Endothelial cell of umbilical vein (primary cell): Measurements from ENCODE around the gene RNASE9. TPM values are rescaled to one million over a fixed set of nuclear protein-coding genes. Genes with fewer than 3 reads are reported as not detected.
"Not testable (repeated sequence)": the region's sequence is repeated elsewhere in the genome, so short reads cannot be mapped to it uniquely, and the experiment has no call there.

Source experiments
- BruUV-seq: library from RNA; stranded (reverse); fragments of 400-500 nt; replicated peaks from 2 replicates; lab custom pipeline; 2021; lab: Mats Ljungman, UMichigan
- CTCF ChIA-PET: fragments of 300-600, 350-600 bp; sonication (Branson Sonifier 250); formaldehyde crosslinking; loops from one replicate; lab custom pipeline; 2021; ENCODE audit warnings: antibody characterized with exemption, inconsistent platforms; lab: Charles Lee
- POLR2A ChIA-PET: fragments of 300-600, 350-600 bp; sonication (Branson Sonifier 250); formaldehyde crosslinking; loops from one replicate; lab custom pipeline; 2021; ENCODE audit warnings: antibody characterized with exemption, inconsistent platforms; lab: Charles Lee
- DNase-seq: peaks from one replicate; pipeline ENCODE4 v3.0.0-alpha.2; 2011; ENCODE audit warnings: low read depth, low spot score
- FAIRE-seq: peaks from 2 replicates; lab custom pipeline; 2011; peaks lifted over from hg19 to GRCh38; lab: Jason Lieb, UNC
- H2AFZ ChIP-seq: 2 replicates; pipeline ENCODE4 v1.6.0; 2012; ENCODE audit warnings: low read depth, low read length, control low read depth, inconsistent platforms
- H3K27ac ChIP-seq: 2 replicates; pipeline ENCODE4 v1.5.1; 2011; ENCODE audit warnings: low read depth, mild to moderate bottlenecking, control low read depth, low read length, moderate library complexity; ENCODE audit not compliant: insufficient read depth
- H3K27me3 ChIP-seq, 2 experiments: 2 replicates each; pipeline versions ENCODE4 v1.6.0 to v1.6.1; 2011; ENCODE audit warnings: low read length in 2 of 2, mixed read lengths in 1 of 2; ENCODE audit not compliant: control insufficient read depth in 2 of 2, insufficient read depth in 2 of 2
- H3K36me3 ChIP-seq, 2 experiments: 2 replicates in 1 of 2; 3 replicates in 1 of 2; pipeline ENCODE4 v1.5.1; 2011; ENCODE audit warnings: low read length in 2 of 2, mild to moderate bottlenecking in 1 of 2, moderate library complexity in 1 of 2; ENCODE audit not compliant: control insufficient read depth in 2 of 2, insufficient read depth in 2 of 2; ENCODE audit errors: extremely low read depth in 1 of 2
- H3K4me1 ChIP-seq: 3 replicates; pipeline ENCODE4 v1.5.1; 2011; ENCODE audit warnings: mild to moderate bottlenecking, low read length; ENCODE audit not compliant: control insufficient read depth, insufficient read depth; ENCODE audit errors: extremely low read depth
- H3K4me2 ChIP-seq: 2 replicates; pipeline ENCODE4 v1.6.1; 2011; ENCODE audit warnings: low read length, control low read depth, mixed read lengths; ENCODE audit not compliant: insufficient read depth
- H3K4me3 ChIP-seq, 3 experiments: fragments of 200-600 bp in 1 of 3; sonication (generic), shearing (Covaris generic) in 1 of 3; replicated peaks in 1 of 3; 2 replicates each; pipeline ENCODE4 v1.5.1; 2011 to 2016; ENCODE audit warnings: control low read depth in 3 of 3, low read length in 3 of 3, mild to moderate bottlenecking in 2 of 3, inconsistent platforms in 1 of 3, low read depth in 1 of 3, moderate library complexity in 1 of 3; ENCODE audit not compliant: insufficient read depth in 1 of 3
- H3K79me2 ChIP-seq: 2 replicates; pipeline ENCODE4 v1.6.0; 2012; ENCODE audit warnings: low read length, inconsistent platforms; ENCODE audit not compliant: control insufficient read depth, insufficient read depth
- H3K9ac ChIP-seq: replicated peaks from 2 replicates; pipeline ENCODE3; 2011; ENCODE audit warnings: low read length, control low read depth; ENCODE audit not compliant: insufficient read depth; ENCODE audit errors: extremely low read depth
- H3K9me1 ChIP-seq: replicated peaks from 3 replicates; pipeline ENCODE4 v1.6.0; 2011; ENCODE audit warnings: mild to moderate bottlenecking, low read length; ENCODE audit not compliant: control insufficient read depth, insufficient read depth; ENCODE audit errors: extremely low read depth
- H3K9me3 ChIP-seq: replicated peaks from 2 replicates; pipeline ENCODE4 v1.5.1; 2012; ENCODE audit warnings: low read length, inconsistent platforms; ENCODE audit not compliant: control insufficient read depth, insufficient read depth
- H4K20me1 ChIP-seq: replicated peaks from 2 replicates; pipeline ENCODE3; 2011; ENCODE audit warnings: mild to moderate bottlenecking, low read length; ENCODE audit not compliant: control insufficient read depth, insufficient read depth; ENCODE audit errors: extremely low read depth
- EZH2 ChIP-seq: IDR thresholded peaks from 2 replicates; pipeline ENCODE4 v1.6.1; 2012; ENCODE audit warnings: borderline replicate concordance, low read depth, mild to moderate bottlenecking, moderate library complexity, low read length, inconsistent platforms; ENCODE audit not compliant: severe bottlenecking
- FOS ChIP-seq: IDR thresholded peaks from 2 replicates; pipeline ENCODE4 v1.6.1; 2011; ENCODE audit warnings: mild to moderate bottlenecking, low read length, moderate library complexity, borderline replicate concordance; ENCODE audit not compliant: insufficient read depth
- MYC ChIP-seq: IDR thresholded peaks from one replicate; pipeline ENCODE4 v1.6.1; 2011; ENCODE audit warnings: mild to moderate bottlenecking, low read depth, low read length
- dilution Hi-C: fragments of 300-500 bp; cut with MboI; formaldehyde crosslinking; loops from one replicate; pipeline ENCODE4 v1.15.0; 2019; ENCODE audit warnings: low sequenced_read_pairs; ENCODE audit not compliant: extremely low pct_ligation_motif_present
- intact Hi-C: fragments of 100-400 bp; cut with micrococcal nuclease; formaldehyde crosslinking; loops from one replicate; pipeline ENCODE4 v1.10.0; 2022
- polyA plus RNA-seq, 4 experiments: library from polyadenylated mRNA; depleted of rRNA in 3 of 4; stranded (reverse) in 3 of 4; unstranded in 1 of 4; fragments of >200 nt; gene quantifications; 2 replicates each; pipeline versions ENCODE4 v1.2.1 to v1.2.3, GENCODE V29; 2011 to 2012; ENCODE audit warnings: missing spikeins in 1 of 4
- total RNA-seq: library from RNA; stranded (reverse); gene quantifications from 2 replicates; pipeline ENCODE4 v1.2.3, GENCODE V29; 2021
- TF ChIP-seq, protein P1 (sequence below), 2 donors: IDR thresholded peaks; 1 replicate in 1 of 2; 2 replicates in 1 of 2; pipeline ENCODE4 v1.5.1; 2011; ENCODE audit warnings: low read length in 2 of 2, mild to moderate bottlenecking in 2 of 2, moderate library complexity in 2 of 2, control low read depth in 1 of 2, inconsistent platforms in 1 of 2, low read depth in 1 of 2; ENCODE audit not compliant: insufficient read depth in 1 of 2; ENCODE audit errors: extremely low read depth in 1 of 2

RNASE9 gene
- total and polyA plus RNA-seq, 2 donors (not counting 3 experiments of a cell fraction or from before 2014, with no cell fraction given), result not detected

GRCh38 chr14:20578325-20578724 is 17.5 kb upstream of the RNASE9 start:
- no peak overlapping the region for H2AFZ ChIP-seq
- dilution Hi-C loops, result no loop called here
- no peaks in the 10 kb centered on the region for H3K4me1 ChIP-seq
- no peaks in the 10 kb centered on the region for H4K20me1 ChIP-seq
- H3K36me3 ChIP-seq, result no peaks in the 10 kb centered on the region
- H3K27ac ChIP-seq, result no peak overlapping the region
- H3K4me2 ChIP-seq, result no peak overlapping the region
- ChIA-PET POLR2A (no interaction called here), CTCF (no interaction called here)
- peaks cover 5 to 12% of the 10 kb centered on the region in 2 experiments for H3K27me3 ChIP-seq
- H3K4me3 ChIP-seq, result no peak overlapping the region
- FAIRE-seq, result no peak
- H3K9me3 ChIP-seq, result no peaks in the 10 kb centered on the region
- no peaks in the 10 kb centered on the region for H3K9me1 ChIP-seq
- TF ChIP-seq, protein P1, sequence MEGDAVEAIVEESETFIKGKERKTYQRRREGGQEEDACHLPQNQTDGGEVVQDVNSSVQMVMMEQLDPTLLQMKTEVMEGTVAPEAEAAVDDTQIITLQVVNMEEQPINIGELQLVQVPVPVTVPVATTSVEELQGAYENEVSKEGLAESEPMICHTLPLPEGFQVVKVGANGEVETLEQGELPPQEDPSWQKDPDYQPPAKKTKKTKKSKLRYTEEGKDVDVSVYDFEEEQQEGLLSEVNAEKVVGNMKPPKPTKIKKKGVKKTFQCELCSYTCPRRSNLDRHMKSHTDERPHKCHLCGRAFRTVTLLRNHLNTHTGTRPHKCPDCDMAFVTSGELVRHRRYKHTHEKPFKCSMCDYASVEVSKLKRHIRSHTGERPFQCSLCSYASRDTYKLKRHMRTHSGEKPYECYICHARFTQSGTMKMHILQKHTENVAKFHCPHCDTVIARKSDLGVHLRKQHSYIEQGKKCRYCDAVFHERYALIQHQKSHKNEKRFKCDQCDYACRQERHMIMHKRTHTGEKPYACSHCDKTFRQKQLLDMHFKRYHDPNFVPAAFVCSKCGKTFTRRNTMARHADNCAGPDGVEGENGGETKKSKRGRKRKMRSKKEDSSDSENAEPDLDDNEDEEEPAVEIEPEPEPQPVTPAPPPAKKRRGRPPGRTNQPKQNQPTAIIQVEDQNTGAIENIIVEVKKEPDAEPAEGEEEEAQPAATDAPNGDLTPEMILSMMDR (IDR thresholded peaks at IDR 0.05; ENCODE audit: extremely low read depth in 1 of 2, insufficient read depth in 1 of 2, low read depth in 1 of 2, low read length in 2 of 2), result no peak
- TF ChIP-seq MYC (no peak), FOS (no peak), EZH2 (no peak)
- intact Hi-C loops, result no loop called here
- no peak overlapping the region for H3K9ac ChIP-seq
- no TSS peak for BruUV-seq
- DNase-seq, result no peak
- no peaks in the 10 kb centered on the region for H3K79me2 ChIP-seq

- H3K4me2 ChIP-seq, H3K27me3 ChIP-seq, FAIRE-seq, H3K4me1 ChIP-seq, H3K4me3 ChIP-seq, H3K27ac ChIP-seq, H3K9me1 ChIP-seq, H3K9ac ChIP-seq, H2AFZ ChIP-seq, H3K9me3 ChIP-seq, BruUV-seq, intact Hi-C loops, POLR2A ChIA-PET, H4K20me1 ChIP-seq, CTCF ChIA-PET, H3K36me3 ChIP-seq, H3K79me2 ChIP-seq, DNase-seq, dilution Hi-C loops: not testable (repeated sequence)
These were observed 11.6 kb upstream of the RNASE9 start for GRCh38 chr14:20572382-20572990.

DNA sequence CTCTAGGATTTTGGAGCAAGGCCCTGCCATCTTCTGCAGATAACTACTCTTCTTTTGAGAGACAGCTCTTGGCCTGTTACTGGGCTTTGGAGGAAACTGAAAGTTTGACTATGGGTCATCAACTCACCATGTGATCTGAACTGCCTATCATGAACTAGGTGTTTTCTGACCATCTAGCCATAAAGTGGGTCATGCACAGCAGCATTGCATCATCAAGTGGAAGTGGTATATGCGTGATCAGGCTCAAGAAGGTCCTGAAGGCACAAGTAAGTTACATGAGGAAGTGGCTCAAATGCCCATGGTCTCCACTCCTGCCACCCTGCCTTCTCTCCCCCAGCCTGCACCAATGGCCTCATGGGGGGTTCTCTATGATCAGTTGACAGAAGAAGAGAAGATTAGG is 9.9 kb upstream of the RNASE9 start:
- CTCF ChIA-PET, H3K4me3 ChIP-seq, H3K4me1 ChIP-seq, intact Hi-C loops, BruUV-seq, H3K27ac ChIP-seq, DNase-seq, dilution Hi-C loops, H3K9ac ChIP-seq, H3K79me2 ChIP-seq, H3K9me1 ChIP-seq, POLR2A ChIA-PET, H3K27me3 ChIP-seq, H3K36me3 ChIP-seq, H4K20me1 ChIP-seq, H3K4me2 ChIP-seq, FAIRE-seq, H2AFZ ChIP-seq, H3K9me3 ChIP-seq: not testable (repeated sequence)
